ENCODE results near the gene DDR1. TPM values are rescaled to one million over a fixed set of nuclear protein-coding genes. Genes with fewer than 3 reads are reported as not detected.
"Not testable (repeated sequence)": the region's sequence is repeated elsewhere in the genome, so short reads cannot be mapped to it uniquely, and the experiment has no call there.

The DDR1 gene
- total RNA-seq, 2 donors from 2014 or later: 140 to 151 TPM

DNA sequence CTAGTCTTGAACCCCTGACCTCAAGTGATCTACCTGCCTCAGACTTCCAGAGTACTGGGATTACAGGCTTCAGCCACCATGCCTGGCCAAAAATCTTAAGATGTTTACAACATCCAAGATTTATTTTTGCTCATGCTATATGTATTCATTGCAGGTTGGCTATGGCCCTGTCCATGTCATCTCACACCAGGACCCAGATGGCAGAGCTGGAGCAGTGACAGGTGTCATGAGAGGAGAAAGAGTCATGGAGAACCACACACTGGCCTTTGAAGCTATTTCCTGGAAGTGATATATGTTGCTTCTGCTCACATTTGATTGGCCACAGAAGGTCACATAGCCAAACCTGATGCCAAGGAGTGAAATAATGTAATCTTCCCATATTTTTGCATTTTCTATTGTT, 13.8 kb upstream of the DDR1 start:
- no peak overlapping the region for H3K4me3 ChIP-seq (ENCODE audit: low read length)
- TF ChIP-seq, protein P1, sequence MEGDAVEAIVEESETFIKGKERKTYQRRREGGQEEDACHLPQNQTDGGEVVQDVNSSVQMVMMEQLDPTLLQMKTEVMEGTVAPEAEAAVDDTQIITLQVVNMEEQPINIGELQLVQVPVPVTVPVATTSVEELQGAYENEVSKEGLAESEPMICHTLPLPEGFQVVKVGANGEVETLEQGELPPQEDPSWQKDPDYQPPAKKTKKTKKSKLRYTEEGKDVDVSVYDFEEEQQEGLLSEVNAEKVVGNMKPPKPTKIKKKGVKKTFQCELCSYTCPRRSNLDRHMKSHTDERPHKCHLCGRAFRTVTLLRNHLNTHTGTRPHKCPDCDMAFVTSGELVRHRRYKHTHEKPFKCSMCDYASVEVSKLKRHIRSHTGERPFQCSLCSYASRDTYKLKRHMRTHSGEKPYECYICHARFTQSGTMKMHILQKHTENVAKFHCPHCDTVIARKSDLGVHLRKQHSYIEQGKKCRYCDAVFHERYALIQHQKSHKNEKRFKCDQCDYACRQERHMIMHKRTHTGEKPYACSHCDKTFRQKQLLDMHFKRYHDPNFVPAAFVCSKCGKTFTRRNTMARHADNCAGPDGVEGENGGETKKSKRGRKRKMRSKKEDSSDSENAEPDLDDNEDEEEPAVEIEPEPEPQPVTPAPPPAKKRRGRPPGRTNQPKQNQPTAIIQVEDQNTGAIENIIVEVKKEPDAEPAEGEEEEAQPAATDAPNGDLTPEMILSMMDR (conservative IDR thresholded peaks at IDR 0.05): no peak
- H3K9me3 Mint-ChIP-seq: peaks cover 84% of the 10 kb centered on the region
- no peak overlapping the region for H3K9ac ChIP-seq (ENCODE audit: extremely low read depth, low read length, poor library complexity, severe bottlenecking)
- H3K27me3 Mint-ChIP-seq (ENCODE audit: insufficient read depth): no peaks in the 10 kb centered on the region
- H3K27ac ChIP-seq (ENCODE audit: low read depth, low read length): no peak overlapping the region
- peaks cover 3% of the 10 kb centered on the region for H3K36me3 Mint-ChIP-seq (ENCODE audit: low read depth)
- no peaks in the 10 kb centered on the region for H3K4me1 ChIP-seq (ENCODE audit: control insufficient read depth, insufficient read depth, low read length)
- H3K4me3 Mint-ChIP-seq: no peak overlapping the region
- no peaks in the 10 kb centered on the region for H3K4me1 Mint-ChIP-seq
- H3K27ac Mint-ChIP-seq: no peak overlapping the region
- no peaks in the 10 kb centered on the region for H3K27me3 ChIP-seq (ENCODE audit: control insufficient read depth, insufficient read depth, low read length, poor library complexity, severe bottlenecking)
- DNase-seq: peak; percentile 4
- no peaks in the 10 kb centered on the region for H3K36me3 ChIP-seq (ENCODE audit: control insufficient read depth, insufficient read depth, low read length)
- H3K9me3 ChIP-seq (ENCODE audit: control insufficient read depth, low read length): peaks cover 66% of the 10 kb centered on the region

DNA sequence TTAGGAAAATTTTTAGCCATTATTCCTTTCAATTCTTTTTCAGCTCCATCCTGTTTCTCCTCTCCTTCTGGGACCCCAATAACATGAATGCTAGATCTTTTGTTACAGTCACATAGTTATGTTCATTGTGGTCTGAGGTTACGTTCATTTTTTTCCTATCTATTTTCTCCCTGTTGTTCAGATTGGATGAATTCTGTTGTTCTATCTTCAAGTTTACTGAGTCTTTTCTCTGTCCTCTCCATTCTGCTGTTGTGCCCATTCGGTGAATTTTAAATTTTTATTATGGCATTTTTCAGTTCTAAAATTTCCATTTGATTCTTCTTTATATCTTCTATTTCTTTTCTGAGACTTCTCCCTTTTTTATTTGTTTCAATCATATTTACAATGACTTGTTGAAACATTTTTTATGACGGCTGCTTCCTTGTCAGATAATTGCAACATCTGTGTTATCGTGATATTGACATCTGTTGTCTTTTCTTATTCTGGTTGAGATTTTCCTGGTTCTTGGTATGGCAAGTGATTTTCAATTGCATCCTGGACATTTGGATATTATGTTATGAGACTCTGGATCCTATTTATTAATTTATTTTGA, 12.6 kb upstream of the DDR1 start:
- H3K9me3 Mint-ChIP-seq: peaks cover 79% of the 10 kb centered on the region
- Histone ChIP-seq H3K27me3 (ENCODE audit: control insufficient read depth, insufficient read depth, low read length, poor library complexity, severe bottlenecking) (no peaks in the 10 kb centered on the region), H3K36me3 (ENCODE audit: control insufficient read depth, insufficient read depth, low read length) (no peaks in the 10 kb centered on the region), H3K4me3 (ENCODE audit: low read length) (no peak overlapping the region), H3K9ac (ENCODE audit: extremely low read depth, low read length, poor library complexity, severe bottlenecking) (no peak overlapping the region), H3K9me3 (ENCODE audit: control insufficient read depth, low read length) (peaks cover 66% of the 10 kb centered on the region), H3K4me1 (ENCODE audit: control insufficient read depth, insufficient read depth, low read length) (no peaks in the 10 kb centered on the region), H3K27ac (ENCODE audit: low read depth, low read length) (no peak overlapping the region)
- no peaks in the 10 kb centered on the region for H3K27me3 Mint-ChIP-seq (ENCODE audit: insufficient read depth)
- no peak overlapping the region for H3K27ac Mint-ChIP-seq
- H3K4me3 Mint-ChIP-seq: no peak overlapping the region
- peaks cover 3% of the 10 kb centered on the region for H3K36me3 Mint-ChIP-seq (ENCODE audit: low read depth)
- no peaks in the 10 kb centered on the region for H3K4me1 Mint-ChIP-seq
- TF ChIP-seq, protein P1 (conservative IDR thresholded peaks at IDR 0.05): no peak
- no peak for DNase-seq
- 87 to 100% methylated on average over 3 to 4 of the region's 4 CpGs for WGBS, 2 experiments (ENCODE audit: insufficient coverage in 1 of 2, insufficient read length in 1 of 2)

DNA sequence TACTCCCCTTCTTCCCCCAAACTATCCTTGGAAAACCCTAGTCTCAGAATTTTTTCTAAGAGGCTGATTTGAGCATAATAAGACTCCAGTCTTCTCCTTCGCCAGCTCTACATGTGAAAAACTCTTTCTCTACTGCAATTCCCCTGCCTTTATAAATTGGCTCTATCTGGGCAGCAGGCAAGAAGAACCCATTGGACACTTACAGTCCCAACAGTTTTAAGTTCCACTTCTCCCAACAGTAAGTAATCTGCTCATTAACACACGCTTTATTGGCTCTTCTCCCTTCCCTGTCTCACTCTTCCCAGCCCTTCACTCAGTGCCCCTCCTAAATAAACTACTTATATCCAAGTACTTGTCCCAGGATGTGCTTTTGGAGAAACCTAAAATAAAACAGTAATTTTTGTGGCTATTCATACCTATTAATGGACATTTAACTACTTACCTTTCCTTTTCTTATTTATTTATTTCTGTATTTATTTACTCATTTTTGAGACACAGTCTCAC, 11.1 kb upstream of the DDR1 start:
- Histone ChIP-seq H3K9ac (ENCODE audit: extremely low read depth, low read length, poor library complexity, severe bottlenecking) (no peak overlapping the region), H3K9me3 (ENCODE audit: control insufficient read depth, low read length) (peaks cover 56% of the 10 kb centered on the region), H3K36me3 (ENCODE audit: control insufficient read depth, insufficient read depth, low read length) (no peaks in the 10 kb centered on the region), H3K4me1 (ENCODE audit: control insufficient read depth, insufficient read depth, low read length) (peaks cover 4% of the 10 kb centered on the region), H3K27ac (ENCODE audit: low read depth, low read length) (no peak overlapping the region), H3K27me3 (ENCODE audit: control insufficient read depth, insufficient read depth, low read length, poor library complexity, severe bottlenecking) (no peaks in the 10 kb centered on the region), H3K4me3 (ENCODE audit: low read length) (no peak overlapping the region)
- peaks cover 6% of the 10 kb centered on the region for H3K4me1 Mint-ChIP-seq
- WGBS, 2 experiments (ENCODE audit: insufficient coverage in 1 of 2, insufficient read length in 1 of 2): 93 to 100% methylated on average over 2 of the region's 2 CpGs
- DNase-seq: no peak
- no peaks in the 10 kb centered on the region for H3K27me3 Mint-ChIP-seq (ENCODE audit: insufficient read depth)
- no peak overlapping the region for H3K4me3 Mint-ChIP-seq
- no peak overlapping the region for H3K27ac Mint-ChIP-seq
- TF ChIP-seq, protein P1 (conservative IDR thresholded peaks at IDR 0.05): no peak
- peaks cover 69% of the 10 kb centered on the region for H3K9me3 Mint-ChIP-seq
- H3K36me3 Mint-ChIP-seq (ENCODE audit: low read depth): peaks cover 3% of the 10 kb centered on the region

DNA sequence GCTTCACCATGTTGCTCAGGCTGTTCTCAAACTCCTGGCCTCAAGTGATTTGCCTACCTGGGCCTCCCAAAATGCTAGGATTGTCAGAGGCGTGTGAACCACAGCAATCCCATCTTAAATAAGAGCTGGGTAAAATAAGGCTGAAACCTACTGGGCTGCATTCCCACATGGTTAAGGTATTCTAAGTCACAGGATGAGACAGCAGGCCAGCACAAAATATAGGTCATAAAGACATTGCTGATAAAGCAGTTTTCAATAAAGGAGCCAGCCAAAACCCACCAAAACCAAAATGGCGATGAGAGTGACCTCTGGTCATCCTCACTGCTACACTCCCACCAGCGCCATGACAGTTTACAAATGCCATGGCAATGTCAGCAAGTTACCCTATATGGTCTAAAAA, 10.5 kb upstream of the DDR1 start:
- not testable (repeated sequence) for H3K9ac ChIP-seq (ENCODE audit: extremely low read depth, low read length, poor library complexity, severe bottlenecking); H3K27me3 ChIP-seq (ENCODE audit: control insufficient read depth, insufficient read depth, low read length, poor library complexity, severe bottlenecking); H3K36me3 Mint-ChIP-seq (ENCODE audit: low read depth); H3K4me3 Mint-ChIP-seq; H3K27me3 Mint-ChIP-seq (ENCODE audit: insufficient read depth); H3K27ac ChIP-seq (ENCODE audit: low read depth, low read length); H3K4me3 ChIP-seq (ENCODE audit: low read length); H3K27ac Mint-ChIP-seq; H3K36me3 ChIP-seq (ENCODE audit: control insufficient read depth, insufficient read depth, low read length); H3K4me1 ChIP-seq (ENCODE audit: control insufficient read depth, insufficient read depth, low read length)
- DNase-seq: peak; percentile 9
- WGBS, 2 experiments (ENCODE audit: insufficient coverage in 1 of 2, insufficient read length in 1 of 2): 94 to 95% methylated on average over 3 of the region's 3 CpGs
- Mint-ChIP-seq H3K9me3 (peaks cover 64% of the 10 kb centered on the region), H3K4me1 (peaks cover 11% of the 10 kb centered on the region)
- H3K9me3 ChIP-seq (ENCODE audit: control insufficient read depth, low read length): peaks cover 50% of the 10 kb centered on the region
